HEK293 (cell line): ENCODE measurements around the gene SLC43A1.

Source experiments
- CTCF ChIA-PET: fragments of 350-600 bp; formaldehyde crosslinking; extraction: SDS; loops from one replicate; lab custom pipeline; 2021; ENCODE audit warnings: antibody characterized with exemption; lab: Yijun Ruan, JAX
- POLR2A ChIA-PET: fragments of 300-600 bp; formaldehyde crosslinking; extraction: SDS; loops from one replicate; lab custom pipeline; 2020; ENCODE audit warnings: antibody characterized with exemption, inconsistent platforms; lab: Yijun Ruan, JAX
- H3K27ac ChIP-seq: fragments of 200-500 bp; sonication (Bioruptor generic); 2 replicates; pipeline ENCODE4 v1.5.1; 2014; ENCODE audit warnings: low read depth, low read length, control low read depth, inconsistent platforms; ENCODE audit errors: extremely low read depth
- H3K36me3 ChIP-seq, 2 experiments: fragments of 200-500 bp in 1 of 2; sonication (Bioruptor generic) in 1 of 2; 1 replicate in 1 of 2; 2 replicates in 1 of 2; pipeline ENCODE4 v1.5.1; 2014 to 2017; ENCODE audit warnings: inconsistent platforms in 2 of 2, low read length in 2 of 2; ENCODE audit not compliant: control insufficient read depth in 2 of 2, insufficient read depth in 1 of 2
- H3K4me1 ChIP-seq: fragments of 200-500 bp; sonication (Bioruptor generic); 2 replicates; pipeline ENCODE4 v1.5.1; 2014; ENCODE audit warnings: mild to moderate bottlenecking, low read length, inconsistent platforms; ENCODE audit not compliant: control insufficient read depth, insufficient read depth
- H3K4me3 ChIP-seq: 2 replicates; pipeline ENCODE4 v1.5.1; 2011; ENCODE audit warnings: low read depth, mild to moderate bottlenecking, control low read depth, low read length, moderate library complexity
- H3K9me3 ChIP-seq: fragments of 200-500 bp; sonication (Bioruptor generic); 2 replicates; pipeline ENCODE4 v1.5.1; 2014; ENCODE audit warnings: low read depth, low read length, inconsistent platforms; ENCODE audit not compliant: control insufficient read depth, insufficient read depth
- GLI2 ChIP-seq: fragments of 450-650 bp; formaldehyde crosslinking; IDR thresholded peaks from 2 replicates; pipeline ENCODE4; 2017; ENCODE audit warnings: missing biosample characterization, missing genetic modification characterization, low read depth, borderline replicate concordance
- HOXD13 ChIP-seq: sonication (generic); formaldehyde crosslinking; IDR thresholded peaks from 2 replicates; pipeline ENCODE4 v1.8.0; 2022; ENCODE audit warnings: missing genetic modification reagents, borderline replicate concordance
- KLF8 ChIP-seq: fragments of 450-650 bp; formaldehyde crosslinking; IDR thresholded peaks from 2 replicates; pipeline ENCODE4 v1.5.1; 2016; ENCODE audit warnings: missing biosample characterization, missing genetic modification characterization
- ZBTB1 ChIP-seq: fragments of 450-650 bp; formaldehyde crosslinking; IDR thresholded peaks from 2 replicates; pipeline ENCODE4 v1.5.1; 2016; ENCODE audit warnings: missing biosample characterization, missing genetic modification characterization
- ZBTB20 ChIP-seq: fragments of 450-650 bp; formaldehyde crosslinking; IDR thresholded peaks from 2 replicates; pipeline ENCODE4 v1.5.1; 2016; ENCODE audit warnings: missing biosample characterization, missing genetic modification characterization
- ZBTB48 ChIP-seq: fragments of 450-650 bp; formaldehyde crosslinking; IDR thresholded peaks from 2 replicates; pipeline ENCODE4 v1.5.1; 2016; ENCODE audit warnings: missing biosample characterization, missing genetic modification characterization
- ZEB2 ChIP-seq: fragments of 450-650 bp; formaldehyde crosslinking; IDR thresholded peaks from 2 replicates; pipeline ENCODE4 v1.5.1; 2016; ENCODE audit warnings: missing biosample characterization, missing genetic modification characterization
- ZIC2 ChIP-seq: fragments of 450-650 bp; formaldehyde crosslinking; IDR thresholded peaks from 2 replicates; pipeline ENCODE4 v1.5.1; 2016; ENCODE audit warnings: missing biosample characterization, missing genetic modification characterization
- ZNF146 ChIP-seq: fragments of 450-650 bp; formaldehyde crosslinking; IDR thresholded peaks from 2 replicates; pipeline ENCODE4 v1.5.1; 2016; ENCODE audit warnings: missing biosample characterization, missing genetic modification characterization
- ZNF175 ChIP-seq: fragments of 450-650 bp; formaldehyde crosslinking; IDR thresholded peaks from 2 replicates; pipeline ENCODE4 v1.5.1; 2016; ENCODE audit warnings: missing biosample characterization, missing genetic modification characterization
- ZNF211 ChIP-seq: fragments of 450-650 bp; formaldehyde crosslinking; IDR thresholded peaks from 2 replicates; pipeline ENCODE4 v1.5.1; 2016; ENCODE audit warnings: low read depth, missing biosample characterization, missing genetic modification characterization
- ZNF335 ChIP-seq: fragments of 450-650 bp; formaldehyde crosslinking; conservative IDR thresholded peaks from 2 replicates; pipeline ENCODE4 v1.5.1; 2016; ENCODE audit warnings: missing biosample characterization, missing genetic modification characterization
- ZNF654 ChIP-seq: fragments of 450-650 bp; formaldehyde crosslinking; IDR thresholded peaks from 2 replicates; pipeline ENCODE4 v1.5.1; 2016; ENCODE audit warnings: low read depth, missing biosample characterization, missing genetic modification characterization
- TF ChIP-seq, protein P1 (sequence below): fragments of 450-650 bp; formaldehyde crosslinking; IDR thresholded peaks from 2 replicates; pipeline ENCODE4 v1.5.1; 2017; ENCODE audit warnings: missing biosample characterization, missing genetic modification characterization
- TF ChIP-seq, protein P2 (sequence below): fragments of 450-650 bp; formaldehyde crosslinking; IDR thresholded peaks from 2 replicates; pipeline ENCODE4 v1.5.1; 2016; ENCODE audit warnings: missing biosample characterization, missing genetic modification characterization
- TF ChIP-seq, protein P3 (sequence below): fragments of 450-650 bp; IDR thresholded peaks from 2 replicates; pipeline ENCODE4 v1.5.1; 2018; ENCODE audit warnings: missing biosample characterization, mild to moderate bottlenecking, missing genetic modification characterization
- TF ChIP-seq, protein P4 (sequence below): fragments of 450-650 bp; formaldehyde crosslinking; IDR thresholded peaks from 2 replicates; pipeline ENCODE4 v1.5.1; 2016; ENCODE audit warnings: missing biosample characterization, missing genetic modification characterization
- TF ChIP-seq, protein P5 (sequence below): fragments of 450-650 bp; formaldehyde crosslinking; IDR thresholded peaks from 2 replicates; pipeline ENCODE4 v1.5.1; 2016; ENCODE audit warnings: missing biosample characterization, missing genetic modification characterization

SLC43A1 gene

DNA sequence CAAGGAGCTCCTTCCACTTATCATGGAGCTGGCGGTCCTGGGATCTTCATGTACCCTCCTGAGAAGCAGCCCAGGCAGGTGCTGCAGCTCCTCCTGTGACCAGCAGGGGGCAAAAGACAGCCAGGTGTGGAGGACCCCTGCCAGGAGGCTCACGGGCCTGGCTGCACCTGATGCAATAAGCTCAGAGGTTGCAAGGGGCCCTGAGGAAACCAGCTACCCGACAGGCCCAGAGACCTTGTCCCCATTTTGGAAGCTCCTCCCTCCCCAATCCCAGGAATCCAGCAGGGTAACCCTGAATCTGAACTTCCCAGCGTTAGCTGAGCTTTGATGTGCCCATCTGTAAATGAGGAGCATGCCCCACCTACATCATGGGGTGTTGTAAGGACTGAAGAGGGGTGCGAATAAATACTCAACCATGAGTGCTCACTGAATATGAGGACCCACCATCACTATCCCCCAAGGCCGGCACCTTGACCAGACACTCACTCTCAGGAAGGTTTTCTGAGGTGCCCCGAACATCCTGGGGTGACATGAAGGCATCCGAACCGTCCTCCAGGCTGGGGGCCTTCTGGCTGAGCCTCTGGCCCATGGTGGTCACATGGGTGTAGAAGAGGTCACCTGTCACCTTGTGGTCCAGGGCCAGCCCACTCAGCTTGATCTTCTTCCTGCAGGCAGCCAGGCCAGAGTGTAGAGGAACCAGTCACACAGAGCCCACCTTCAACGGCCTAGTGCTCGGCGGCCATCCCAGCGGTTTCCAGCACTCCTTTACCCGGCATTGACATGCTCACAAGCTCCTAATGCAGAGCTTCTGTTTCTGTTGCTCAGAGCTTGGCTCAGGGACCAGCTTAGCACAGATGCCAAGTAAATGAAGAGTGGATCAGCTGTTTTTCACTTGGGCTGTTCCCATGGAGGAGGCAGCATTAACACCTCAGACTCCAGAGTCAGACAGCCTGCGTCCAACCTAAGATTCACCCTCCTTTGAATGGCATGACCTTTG, 21.7 kb downstream of the SLC43A1 start (continued):
- TF ChIP-seq ZBTB48 (tag by site-specific recombination) (no peak), ZNF175 (tag by site-specific recombination) (no peak), ZNF146 (tag by site-specific recombination) (no peak), ZBTB1 (no peak), ZEB2 (tag by site-specific recombination) (peak; percentile 85), ZBTB20 (peak; percentile 65), ZNF335 (tag by site-specific recombination) (no peak), KLF8 (tag by site-specific recombination) (no peak), ZNF211 (no peak), ZIC2 (tag by site-specific recombination) (peak; percentile 47), GLI2 (tag by site-specific recombination) (no peak)
- TF ChIP-seq, protein P1, sequence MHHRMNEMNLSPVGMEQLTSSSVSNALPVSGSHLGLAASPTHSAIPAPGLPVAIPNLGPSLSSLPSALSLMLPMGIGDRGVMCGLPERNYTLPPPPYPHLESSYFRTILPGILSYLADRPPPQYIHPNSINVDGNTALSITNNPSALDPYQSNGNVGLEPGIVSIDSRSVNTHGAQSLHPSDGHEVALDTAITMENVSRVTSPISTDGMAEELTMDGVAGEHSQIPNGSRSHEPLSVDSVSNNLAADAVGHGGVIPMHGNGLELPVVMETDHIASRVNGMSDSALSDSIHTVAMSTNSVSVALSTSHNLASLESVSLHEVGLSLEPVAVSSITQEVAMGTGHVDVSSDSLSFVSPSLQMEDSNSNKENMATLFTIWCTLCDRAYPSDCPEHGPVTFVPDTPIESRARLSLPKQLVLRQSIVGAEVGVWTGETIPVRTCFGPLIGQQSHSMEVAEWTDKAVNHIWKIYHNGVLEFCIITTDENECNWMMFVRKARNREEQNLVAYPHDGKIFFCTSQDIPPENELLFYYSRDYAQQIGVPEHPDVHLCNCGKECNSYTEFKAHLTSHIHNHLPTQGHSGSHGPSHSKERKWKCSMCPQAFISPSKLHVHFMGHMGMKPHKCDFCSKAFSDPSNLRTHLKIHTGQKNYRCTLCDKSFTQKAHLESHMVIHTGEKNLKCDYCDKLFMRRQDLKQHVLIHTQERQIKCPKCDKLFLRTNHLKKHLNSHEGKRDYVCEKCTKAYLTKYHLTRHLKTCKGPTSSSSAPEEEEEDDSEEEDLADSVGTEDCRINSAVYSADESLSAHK (tag by site-specific recombination): peak; percentile 69; the same call in 1 of the 2 replicates
- TF ChIP-seq, protein P2, sequence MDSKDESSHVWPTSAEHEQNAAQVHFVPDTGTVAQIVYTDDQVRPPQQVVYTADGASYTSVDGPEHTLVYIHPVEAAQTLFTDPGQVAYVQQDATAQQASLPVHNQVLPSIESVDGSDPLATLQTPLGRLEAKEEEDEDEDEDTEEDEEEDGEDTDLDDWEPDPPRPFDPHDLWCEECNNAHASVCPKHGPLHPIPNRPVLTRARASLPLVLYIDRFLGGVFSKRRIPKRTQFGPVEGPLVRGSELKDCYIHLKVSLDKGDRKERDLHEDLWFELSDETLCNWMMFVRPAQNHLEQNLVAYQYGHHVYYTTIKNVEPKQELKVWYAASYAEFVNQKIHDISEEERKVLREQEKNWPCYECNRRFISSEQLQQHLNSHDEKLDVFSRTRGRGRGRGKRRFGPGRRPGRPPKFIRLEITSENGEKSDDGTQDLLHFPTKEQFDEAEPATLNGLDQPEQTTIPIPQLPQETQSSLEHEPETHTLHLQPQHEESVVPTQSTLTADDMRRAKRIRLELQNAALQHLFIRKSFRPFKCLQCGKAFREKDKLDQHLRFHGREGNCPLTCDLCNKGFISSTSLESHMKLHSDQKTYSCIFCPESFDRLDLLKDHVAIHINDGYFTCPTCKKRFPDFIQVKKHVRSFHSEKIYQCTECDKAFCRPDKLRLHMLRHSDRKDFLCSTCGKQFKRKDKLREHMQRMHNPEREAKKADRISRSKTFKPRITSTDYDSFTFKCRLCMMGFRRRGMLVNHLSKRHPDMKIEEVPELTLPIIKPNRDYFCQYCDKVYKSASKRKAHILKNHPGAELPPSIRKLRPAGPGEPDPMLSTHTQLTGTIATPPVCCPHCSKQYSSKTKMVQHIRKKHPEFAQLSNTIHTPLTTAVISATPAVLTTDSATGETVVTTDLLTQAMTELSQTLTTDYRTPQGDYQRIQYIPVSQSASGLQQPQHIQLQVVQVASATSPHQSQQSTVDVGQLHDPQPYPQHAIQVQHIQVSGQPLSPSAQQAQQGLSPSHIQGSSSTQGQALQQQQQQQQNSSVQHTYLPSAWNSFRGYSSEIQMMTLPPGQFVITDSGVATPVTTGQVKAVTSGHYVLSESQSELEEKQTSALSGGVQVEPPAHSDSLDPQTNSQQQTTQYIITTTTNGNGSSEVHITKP (tag by site-specific recombination): 0 out of 2 replicates have a peak, but pooled peaks have one; percentile 14
- TF ChIP-seq, protein P3, sequence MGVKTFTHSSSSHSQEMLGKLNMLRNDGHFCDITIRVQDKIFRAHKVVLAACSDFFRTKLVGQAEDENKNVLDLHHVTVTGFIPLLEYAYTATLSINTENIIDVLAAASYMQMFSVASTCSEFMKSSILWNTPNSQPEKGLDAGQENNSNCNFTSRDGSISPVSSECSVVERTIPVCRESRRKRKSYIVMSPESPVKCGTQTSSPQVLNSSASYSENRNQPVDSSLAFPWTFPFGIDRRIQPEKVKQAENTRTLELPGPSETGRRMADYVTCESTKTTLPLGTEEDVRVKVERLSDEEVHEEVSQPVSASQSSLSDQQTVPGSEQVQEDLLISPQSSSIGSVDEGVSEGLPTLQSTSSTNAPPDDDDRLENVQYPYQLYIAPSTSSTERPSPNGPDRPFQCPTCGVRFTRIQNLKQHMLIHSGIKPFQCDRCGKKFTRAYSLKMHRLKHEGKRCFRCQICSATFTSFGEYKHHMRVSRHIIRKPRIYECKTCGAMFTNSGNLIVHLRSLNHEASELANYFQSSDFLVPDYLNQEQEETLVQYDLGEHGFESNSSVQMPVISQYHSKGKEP (tag by site-specific recombination): peak; percentile 70; the same call in 1 of the 2 replicates
- TF ChIP-seq, protein P4, sequence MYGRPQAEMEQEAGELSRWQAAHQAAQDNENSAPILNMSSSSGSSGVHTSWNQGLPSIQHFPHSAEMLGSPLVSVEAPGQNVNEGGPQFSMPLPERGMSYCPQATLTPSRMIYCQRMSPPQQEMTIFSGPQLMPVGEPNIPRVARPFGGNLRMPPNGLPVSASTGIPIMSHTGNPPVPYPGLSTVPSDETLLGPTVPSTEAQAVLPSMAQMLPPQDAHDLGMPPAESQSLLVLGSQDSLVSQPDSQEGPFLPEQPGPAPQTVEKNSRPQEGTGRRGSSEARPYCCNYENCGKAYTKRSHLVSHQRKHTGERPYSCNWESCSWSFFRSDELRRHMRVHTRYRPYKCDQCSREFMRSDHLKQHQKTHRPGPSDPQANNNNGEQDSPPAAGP: no peak

DNA sequence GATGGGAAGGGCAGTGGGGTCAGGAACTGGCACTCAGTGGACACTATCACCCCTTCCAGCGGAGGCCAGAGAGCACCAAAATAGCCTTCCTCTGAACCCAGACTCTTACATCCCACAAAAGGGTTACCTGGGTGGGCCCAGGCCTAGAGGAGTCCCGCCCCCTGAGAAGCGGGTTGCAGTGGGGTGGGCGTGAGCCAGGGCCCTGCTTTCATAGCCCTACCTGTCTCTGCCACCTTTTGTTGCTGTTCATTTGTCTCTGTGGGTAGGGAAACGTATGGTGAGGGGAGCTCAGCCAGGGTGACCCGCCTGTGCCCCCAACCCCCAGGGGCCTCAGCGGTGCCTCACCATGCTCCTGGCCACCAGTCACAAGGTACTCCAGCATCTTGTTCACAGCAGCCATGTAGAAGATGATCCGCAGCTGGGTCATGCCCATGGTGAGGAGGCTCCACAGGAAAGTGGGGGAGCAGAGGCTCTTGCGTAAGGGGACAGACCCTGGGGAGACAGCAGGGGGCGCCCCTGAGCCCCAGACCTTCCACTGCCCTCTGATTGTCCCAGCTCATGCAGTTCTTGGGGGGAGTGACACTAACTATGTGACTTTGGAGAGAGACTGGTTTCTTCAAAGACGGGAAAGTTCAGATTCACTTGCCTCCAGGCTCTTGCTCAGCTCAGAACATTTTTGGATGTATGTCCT, 24.0 kb downstream of the SLC43A1 start:
- Histone ChIP-seq H3K4me3 (no peak overlapping the region), H3K27ac (no peak overlapping the region), H3K4me1 (no peaks in the 10 kb centered on the region), H3K9me3 (no peaks in the 10 kb centered on the region), H3K36me3 (peaks cover 0 to 24% of the 10 kb centered on the region in 2 experiments; a peak in 1 of 3 replicates)
- POLR2A ChIA-PET: no interaction called here
- TF ChIP-seq, protein P5, sequence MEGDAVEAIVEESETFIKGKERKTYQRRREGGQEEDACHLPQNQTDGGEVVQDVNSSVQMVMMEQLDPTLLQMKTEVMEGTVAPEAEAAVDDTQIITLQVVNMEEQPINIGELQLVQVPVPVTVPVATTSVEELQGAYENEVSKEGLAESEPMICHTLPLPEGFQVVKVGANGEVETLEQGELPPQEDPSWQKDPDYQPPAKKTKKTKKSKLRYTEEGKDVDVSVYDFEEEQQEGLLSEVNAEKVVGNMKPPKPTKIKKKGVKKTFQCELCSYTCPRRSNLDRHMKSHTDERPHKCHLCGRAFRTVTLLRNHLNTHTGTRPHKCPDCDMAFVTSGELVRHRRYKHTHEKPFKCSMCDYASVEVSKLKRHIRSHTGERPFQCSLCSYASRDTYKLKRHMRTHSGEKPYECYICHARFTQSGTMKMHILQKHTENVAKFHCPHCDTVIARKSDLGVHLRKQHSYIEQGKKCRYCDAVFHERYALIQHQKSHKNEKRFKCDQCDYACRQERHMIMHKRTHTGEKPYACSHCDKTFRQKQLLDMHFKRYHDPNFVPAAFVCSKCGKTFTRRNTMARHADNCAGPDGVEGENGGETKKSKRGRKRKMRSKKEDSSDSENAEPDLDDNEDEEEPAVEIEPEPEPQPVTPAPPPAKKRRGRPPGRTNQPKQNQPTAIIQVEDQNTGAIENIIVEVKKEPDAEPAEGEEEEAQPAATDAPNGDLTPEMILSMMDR (tag by site-specific recombination): peak; percentile 39; the same call in 1 of the 2 replicates
- TF ChIP-seq HOXD13 (no peak), ZNF654 (tag by site-specific recombination) (peak; percentile 10; the same call in 1 of the 2 replicates)
- CTCF ChIA-PET: interaction anchor here (0.6 to 10.1 kb wide), 18 partner anchors 8 to 231 kb away, joined by 3 to 218 read pairs (median 6); partner anchors contain the start of gene TIMM10
